HG02884 (cell line): Measurements from ENCODE around the gene DRAP1.

ENCODE experiments used
- ATAC-seq: cut with Tn5 transposase; IDR thresholded peaks from one replicate; pipeline ENCODE4 v1.9.1; 2021; ENCODE audit warnings: mild to moderate bottlenecking, moderate library complexity; ENCODE audit not compliant: unreplicated experiment

DRAP1 gene, protein sequence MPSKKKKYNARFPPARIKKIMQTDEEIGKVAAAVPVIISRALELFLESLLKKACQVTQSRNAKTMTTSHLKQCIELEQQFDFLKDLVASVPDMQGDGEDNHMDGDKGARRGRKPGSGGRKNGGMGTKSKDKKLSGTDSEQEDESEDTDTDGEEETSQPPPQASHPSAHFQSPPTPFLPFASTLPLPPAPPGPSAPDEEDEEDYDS

DNA sequence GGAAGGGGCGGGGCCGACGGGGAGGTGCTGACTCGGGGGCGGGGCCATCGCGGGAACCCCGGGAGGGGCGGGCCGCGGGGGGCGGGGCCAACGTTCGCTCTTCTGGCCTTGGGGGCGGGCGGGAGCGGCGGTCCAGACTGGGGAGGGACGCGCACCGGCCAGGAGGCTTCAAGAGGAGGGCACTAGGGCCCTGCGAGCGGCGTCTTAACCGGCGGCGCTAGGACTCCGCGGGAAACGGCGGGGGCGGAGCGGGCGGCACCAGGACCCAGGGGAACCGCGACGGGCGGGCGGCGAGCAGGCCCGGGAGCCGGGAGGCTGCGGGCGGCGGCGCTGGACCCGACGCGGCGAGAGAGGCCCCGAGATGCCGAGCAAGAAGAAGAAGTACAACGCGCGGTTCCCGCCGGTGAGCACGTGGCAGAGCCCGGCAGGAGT lies at the start of gene DRAP1:
Gene DRAP1, plus strand, starts transcription at position 286 of the 432 bp plus-strand sequence. Its CDS starts 76 bp downstream, at position 362.
- ATAC-seq = peak; percentile 82

DNA sequence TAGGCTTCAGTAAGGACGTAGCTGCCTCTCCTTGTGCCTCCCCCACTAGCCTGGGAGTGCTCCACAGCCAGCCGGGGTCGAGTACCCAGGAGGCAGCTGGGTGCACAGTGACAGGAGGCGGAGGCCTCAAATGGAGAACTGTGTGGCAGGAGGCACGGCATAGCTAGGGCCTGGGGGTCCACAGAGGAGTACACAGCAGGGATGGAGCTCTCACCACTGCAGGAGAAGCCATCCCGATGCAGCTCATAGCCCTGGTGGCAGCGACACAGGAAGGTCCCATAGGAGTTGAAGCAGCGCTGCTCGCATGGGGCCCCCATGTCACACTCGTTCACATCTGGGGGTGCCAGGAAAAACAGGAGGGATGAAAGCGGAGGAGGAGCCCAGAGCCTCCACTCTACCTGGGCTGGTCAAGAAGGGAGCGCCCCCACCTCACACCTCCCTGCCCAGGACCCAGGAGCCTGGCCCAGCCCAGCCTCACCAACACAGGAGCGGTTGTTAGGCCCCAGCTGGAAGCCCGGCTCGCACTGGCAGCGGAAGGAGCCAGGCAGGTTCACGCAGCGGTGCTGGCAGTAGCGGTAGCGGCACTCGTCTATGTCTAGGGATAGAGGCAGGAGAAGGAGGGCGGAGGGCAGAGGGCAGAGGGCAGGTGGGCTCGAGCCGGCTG lies 49.5 kb upstream of the DRAP1 start:
- ATAC-seq = no peak

DNA sequence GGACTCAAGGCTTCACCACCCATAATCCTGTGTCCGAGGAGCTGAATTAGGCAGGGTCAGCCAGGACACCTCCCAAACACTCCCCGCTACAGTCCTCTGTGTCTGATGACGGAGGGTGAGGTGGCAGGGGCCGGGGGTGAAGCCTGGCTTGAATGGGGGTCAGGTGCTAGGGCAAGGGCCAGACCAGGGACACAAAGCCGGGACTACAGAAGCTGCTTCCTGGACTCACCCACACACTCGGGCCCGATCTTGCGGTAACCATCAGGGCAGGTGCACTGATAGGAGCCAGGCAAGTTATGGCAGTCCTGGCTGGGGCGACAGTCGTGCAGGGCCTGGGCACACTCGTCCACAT lies 48.9 kb upstream of the DRAP1 start:
- no peak for ATAC-seq

DNA sequence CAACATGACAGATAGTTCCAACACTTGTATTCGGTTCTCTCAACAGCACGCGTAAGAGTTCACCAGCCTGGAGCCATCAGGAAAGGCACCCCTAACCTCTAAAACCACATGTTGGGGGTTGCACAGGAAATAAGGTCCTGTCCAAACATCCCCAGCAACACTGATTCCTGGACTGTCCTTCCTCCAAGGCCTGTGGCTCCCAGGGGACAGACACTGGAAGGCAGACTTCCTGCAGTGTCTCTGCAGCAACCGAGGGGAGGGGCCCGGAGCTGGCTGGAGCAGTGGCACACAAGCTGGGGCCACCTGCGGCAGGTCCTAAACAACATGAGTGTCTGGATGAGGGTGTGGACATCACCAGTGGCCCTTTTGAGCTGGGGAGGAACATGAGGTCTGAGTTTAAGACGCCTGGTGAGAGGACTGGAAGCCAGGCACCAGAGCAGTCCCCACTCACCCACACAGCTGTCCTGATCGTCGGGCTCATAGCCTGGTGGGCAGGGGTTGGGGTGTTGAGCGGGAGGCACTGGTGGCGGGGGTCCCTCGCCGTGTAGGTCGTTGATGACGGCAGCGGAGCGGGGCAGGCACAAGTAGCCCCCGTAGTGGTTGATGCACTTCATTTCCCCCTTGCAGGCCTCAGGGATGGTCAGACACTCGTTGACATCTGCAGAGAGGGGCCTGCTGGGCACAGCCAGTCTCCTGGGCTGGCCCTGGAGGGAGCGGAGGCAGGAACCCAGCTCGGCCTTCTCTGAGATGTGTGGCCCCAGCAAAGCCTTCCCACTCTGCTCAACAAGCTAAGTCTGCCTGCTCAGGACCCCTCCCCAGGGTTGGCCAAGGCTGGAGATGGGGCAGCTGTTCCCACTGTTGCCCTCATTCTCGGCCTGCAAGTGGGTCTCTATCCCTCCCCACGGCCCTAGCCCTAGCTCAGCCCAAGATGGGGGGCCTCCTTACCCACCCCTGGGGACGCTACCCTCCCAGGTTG lies 48.2 kb upstream of the DRAP1 start:
- no peak for ATAC-seq

DNA sequence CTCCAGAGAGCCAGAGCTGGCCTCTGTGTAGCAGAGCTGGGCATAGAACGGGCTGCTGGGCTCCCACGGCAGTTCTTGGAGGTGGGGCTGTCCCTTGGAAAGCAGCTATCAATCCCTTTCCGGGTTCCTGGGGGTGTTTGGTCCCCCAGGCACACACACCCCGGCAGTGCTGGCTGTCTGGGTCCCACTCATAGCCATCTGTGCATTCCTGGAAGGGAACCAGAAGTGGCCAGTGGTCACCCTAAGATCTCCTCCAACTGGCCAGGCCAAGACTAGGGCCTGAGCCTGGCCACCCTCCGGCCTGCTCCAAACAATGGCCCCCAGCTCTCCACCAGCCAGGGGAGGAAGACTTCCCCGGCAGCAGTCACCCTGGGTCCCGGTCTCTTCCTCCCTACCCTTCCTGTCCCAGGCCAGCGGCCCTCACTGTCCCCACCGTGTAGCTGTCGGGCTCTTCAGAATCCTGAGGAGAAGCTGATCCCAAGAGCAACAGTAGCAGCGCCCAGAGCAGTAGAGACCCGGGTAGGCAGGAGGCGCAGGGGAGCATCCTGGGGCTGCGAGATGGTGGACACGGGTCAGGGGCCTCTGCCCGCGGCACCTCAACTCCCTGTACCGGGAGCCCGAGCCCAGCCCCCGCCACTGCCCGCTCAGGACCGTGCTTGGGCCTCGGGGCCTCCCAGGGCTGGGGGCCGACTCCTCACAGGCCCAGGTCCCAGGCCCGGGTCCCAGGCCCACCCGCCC lies 47.2 kb upstream of the DRAP1 start:
- ATAC-seq = no peak

DNA sequence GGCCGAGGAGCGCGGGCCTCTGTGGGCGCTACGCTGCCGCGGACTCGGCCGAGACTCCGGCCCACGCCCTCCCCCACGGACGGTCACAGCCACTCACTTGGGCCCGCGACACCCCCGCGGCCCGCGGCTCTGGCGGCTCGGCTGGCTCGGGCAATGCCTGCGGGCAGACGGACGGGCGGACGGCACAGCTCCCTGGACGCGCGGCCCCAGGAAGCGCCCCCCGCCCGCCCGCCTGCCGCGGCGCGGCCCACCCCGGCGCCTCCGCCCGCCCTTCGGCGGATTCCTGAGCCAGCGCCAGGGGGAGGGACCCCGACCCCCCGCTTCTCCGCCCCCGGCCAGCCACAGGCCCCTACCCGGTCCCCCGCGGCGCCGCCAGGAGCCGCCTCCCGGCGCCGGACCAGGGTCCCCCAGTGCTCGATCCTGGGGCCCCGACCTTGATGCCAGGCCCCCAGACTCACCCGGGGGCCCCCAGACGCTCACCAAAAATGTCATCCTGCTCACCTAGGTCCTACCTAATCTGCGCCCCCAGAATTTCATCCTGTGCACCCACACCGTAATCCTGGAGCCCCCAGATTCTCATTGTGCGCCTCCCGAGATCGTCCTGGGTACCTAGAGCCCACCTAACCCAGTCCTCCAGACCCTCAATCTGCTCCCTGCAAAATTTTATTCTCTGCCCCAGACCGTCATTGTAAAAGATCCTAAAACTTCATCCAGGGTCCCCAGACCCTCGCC lies 46.5 kb upstream of the DRAP1 start, which contains the start of gene EFEMP2:
Gene EFEMP2, minus strand, starts transcription at position 215 of the 732 bp plus-strand sequence. CDS start 446 bp downstream, outside the sequence.
- no peak for ATAC-seq

DNA sequence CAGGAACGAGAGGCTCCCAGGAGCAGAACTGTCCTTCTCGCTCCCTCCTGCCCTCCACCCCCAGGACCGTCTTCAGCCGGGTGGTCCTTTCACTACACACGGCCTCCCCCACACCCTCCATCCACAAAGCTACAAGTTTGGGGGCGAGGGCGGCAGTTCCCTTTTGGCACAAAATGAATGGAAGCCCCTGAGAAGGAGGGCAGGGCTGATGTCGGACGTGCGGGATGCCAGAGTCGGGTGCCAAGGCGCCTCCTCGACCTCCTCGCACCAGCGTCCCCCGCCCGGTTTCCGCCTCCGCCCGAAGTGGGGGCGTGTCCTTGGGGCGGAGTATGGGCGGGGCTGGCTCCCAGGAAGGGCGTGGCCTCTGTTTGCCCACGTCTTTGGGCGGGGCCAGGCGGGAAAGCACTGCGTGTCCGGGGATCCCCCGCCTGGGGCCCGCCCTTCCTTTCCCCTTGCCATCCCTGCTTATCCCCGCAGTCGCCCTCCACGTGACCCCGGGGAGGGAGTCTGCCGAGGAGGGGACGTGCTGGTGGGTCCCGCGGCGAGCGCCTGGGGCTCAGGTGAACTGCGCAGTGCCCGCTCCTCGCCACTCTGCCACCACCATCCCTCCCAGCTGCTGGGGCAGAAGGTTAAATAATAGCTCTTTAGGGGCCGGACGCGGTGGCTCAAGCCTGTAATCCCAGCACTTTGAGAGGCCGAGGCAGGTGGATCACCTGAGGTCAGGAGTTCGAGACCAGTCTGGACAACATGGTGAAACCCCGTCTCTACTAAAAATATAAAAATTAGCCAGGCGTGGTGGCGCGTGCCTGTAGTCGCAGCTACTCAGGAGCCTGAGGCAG lies 45.7 kb upstream of the DRAP1 start:
- ATAC-seq = no peak

DNA sequence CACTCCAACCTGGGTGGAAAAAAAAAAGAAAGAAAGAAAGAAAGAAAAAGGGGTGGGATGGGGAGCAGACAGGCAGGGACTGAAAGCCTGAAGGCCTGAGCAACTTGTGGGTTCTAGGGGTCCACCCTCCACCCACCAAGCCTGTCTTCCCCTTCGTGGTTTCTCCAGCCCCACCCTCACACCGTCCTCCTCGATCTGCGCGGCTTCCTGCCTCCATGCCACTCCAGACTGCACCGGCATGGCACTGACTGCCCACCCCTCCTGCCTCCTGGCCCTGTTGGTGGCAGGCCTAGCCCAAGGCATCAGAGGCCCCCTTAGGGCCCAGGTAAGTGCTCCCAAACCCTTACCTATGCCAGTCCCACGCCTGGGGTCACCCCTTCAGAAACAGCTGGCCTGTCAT lies 39.6 kb upstream of the DRAP1 start, which contains the start of gene CTSW:
Gene CTSW, plus strand, starts transcription at position 221 of the 400 bp plus-strand sequence. Its CDS starts 18 bp downstream, at position 239.
- no peak for ATAC-seq

DNA sequence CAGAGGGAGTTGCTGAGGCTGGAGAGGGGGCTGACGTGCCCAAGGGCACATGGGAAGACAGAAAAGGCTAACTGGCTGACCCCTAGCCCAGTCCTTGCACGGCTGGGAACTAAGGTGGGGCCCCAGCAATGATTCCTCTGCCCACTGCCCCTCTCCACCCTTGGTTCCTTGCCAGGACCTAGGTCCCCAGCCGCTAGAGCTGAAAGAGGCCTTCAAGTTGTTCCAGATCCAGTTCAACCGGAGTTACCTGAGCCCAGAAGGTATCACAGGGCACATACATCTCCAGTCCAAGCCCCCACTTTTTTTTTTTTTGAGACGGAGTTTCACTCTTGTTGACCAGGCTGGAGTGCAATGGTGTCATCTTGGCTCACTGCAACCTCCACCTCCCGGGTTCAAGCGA lies 39.2 kb upstream of the DRAP1 start:
- no peak for ATAC-seq

DNA sequence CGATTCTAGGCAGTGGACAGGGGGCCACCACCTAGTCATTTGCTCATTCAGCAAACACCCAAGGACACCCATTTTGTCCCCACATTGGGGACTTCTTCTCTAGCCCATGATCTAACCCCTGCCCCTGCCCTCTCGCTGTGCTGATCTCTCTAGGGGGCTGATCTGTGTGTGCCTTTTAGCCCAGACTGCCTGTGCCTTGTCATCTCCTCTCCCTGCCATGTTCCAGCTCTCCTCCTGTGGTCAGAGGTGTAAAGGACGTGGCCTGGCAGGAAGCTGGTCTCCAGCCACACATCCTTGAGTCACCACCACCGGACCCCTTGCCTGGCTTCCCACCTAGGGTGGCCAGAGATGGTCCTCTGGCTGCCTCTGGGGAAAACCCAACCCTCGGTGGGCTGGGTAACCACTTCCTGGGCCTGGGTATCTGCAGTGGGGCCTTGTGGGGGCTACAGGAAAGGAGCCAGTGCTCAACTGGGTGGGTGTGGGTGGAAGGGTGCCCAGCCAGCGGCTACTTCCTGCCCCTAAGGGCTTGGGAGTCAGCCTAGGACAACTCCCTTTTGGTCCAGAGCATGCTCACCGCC lies 38.3 kb upstream of the DRAP1 start:
- no peak for ATAC-seq

DNA sequence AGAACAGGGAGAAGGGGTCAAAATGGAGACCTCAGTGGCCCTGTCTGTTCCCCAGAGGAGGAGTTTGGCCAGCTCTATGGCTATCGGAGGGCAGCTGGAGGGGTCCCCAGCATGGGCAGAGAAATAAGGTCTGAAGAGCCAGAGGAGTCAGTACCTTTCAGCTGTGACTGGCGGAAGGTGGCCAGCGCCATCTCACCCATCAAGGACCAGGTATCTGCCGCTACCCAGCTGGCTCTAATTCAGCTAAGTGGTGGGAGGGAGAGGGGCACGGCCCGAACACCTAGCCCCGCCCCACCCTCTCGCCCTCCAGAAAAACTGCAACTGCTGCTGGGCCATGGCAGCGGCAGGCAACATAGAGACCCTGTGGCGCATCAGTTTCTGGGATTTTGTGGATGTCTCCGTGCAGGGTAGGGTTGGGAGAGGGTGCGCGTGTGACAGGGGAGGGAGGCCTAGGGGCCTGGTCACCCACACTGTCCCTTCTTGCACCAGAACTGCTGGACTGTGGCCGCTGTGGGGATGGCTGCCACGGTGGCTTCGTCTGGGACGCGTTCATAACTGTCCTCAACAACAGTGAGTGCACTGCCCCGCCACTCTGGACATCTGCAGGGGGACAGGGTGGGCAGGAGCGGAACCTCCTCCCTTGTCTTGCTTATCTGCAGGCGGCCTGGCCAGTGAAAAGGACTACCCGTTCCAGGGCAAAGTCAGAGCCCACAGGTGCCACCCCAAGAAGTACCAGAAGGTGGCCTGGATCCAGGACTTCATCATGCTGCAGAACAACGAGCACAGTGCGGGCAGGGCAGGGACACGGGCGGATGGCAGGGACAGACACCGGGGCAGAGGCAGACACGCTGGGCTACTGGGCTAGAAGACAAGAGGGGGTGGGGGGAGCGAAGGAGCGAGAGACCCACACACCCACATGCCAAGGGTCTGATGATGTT lies 36.8 kb upstream of the DRAP1 start:
- ATAC-seq = no peak

DNA sequence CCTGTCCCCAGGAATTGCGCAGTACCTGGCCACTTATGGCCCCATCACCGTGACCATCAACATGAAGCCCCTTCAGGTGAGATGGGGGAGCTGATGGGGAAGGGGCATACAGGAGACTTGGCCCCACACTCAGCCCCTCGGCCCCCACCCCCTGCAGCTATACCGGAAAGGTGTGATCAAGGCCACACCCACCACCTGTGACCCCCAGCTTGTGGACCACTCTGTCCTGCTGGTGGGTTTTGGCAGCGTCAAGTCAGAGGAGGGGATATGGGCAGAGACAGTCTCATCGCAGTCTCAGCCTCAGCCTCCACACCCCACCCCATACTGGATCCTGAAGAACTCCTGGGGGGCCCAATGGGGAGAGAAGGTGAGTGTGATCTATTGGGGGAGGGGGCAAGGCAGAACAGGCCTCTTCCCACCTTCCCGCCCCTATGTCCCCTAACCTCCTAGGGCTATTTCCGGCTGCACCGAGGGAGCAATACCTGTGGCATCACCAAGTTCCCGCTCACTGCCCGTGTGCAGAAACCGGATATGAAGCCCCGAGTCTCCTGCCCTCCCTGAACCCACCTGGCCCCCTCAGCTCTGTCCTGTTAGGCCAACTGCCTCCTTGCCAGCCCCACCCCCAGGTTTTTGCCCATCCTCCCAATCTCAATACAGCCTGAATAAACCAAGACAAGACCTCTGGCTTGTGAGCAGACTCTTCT lies 36.0 kb upstream of the DRAP1 start:
- no peak for ATAC-seq

DNA sequence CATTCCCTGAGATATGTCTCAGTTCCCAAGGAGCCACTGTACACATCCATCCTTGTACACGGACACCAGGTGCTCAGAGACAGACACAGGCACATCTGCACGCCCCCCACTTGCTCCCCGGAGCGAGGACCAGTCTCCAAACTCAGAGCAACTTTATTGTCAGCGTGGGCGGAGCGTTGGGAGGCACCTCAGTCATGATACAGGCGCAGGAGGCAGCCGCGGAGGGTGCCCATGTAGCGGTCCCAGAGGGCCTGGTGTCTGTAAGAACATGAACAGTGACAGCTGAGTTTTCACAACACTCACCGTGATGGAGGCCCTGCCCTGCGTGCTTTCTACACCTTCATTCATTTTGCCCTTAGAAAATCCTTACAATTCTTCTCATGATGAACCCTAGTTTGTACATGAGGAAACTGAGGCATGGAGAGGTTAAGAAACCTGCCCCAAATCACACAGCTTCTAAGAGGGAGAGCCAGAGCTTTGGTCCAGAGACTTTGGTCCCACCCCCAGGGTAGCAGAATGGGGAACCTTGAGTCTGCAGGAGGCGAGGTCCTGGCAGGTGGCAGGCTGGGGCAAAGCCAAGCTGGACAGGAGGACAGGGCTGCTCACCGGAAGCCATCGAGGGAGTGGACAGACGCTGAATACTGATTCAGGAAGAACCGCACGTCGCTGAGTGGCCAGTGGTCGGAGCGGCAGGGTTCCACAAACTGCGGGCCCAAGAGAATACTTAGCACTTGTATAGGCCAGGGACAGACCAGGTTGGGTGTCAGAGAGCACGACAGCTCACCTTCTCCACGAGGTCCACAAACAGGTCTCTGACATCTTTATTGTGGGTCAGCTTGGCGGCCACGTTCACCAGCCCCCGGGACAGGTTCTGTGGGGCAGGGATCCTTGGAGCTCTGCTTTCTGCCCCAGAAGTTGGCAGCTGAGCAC lies 35.2 kb upstream of the DRAP1 start:
- no peak for ATAC-seq

DNA sequence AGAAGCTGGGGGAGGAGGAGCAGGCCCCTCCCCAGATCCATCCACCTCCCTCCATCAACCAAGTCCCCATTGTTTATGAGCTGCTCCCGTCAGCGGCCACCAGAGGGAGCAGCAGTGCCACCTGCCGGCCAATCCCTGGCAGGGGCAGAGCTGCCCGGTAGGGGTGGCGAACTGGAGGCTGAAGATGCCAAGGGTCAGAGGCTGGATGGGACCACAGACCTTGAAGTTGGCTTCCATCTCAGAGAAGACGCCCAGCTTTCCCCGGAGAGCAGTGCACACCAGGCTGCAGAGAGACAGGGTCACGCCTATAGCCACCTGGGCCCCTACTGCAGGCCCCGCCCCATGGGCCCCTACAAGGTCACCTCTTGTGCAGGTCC lies 34.5 kb upstream of the DRAP1 start:
- no peak for ATAC-seq

DNA sequence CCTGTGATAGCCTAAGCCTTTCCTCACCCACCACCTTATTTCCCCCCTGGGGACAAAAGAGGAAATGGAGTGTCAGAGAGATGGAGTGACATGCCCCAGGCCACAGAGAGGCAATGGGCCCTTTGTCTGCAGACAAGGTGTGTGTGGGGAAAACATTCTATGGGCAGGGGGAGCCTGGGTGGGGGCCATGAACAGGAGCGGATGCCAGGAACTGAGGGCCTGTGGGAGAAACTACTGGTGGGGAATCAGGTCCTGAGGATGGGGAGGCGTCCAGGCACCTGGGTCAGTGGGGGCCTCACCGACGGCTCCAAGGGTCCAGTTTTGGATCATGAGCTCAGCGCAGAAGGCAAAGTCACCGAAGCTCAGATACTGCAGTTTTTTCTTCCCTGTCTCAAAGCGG lies 34.0 kb upstream of the DRAP1 start:
- no peak for ATAC-seq
